Pancreas (tissue), 10 donors: ENCODE results near the gene TMCO6. TPM values are rescaled to one million over a fixed set of nuclear protein-coding genes. Genes with fewer than 3 reads are reported as not detected.

Source experiments
- ATAC-seq, 4 donors: fragments of 200-7000 bp; cut with Tn5 transposase; one replicate each; pipeline versions ENCODE4 v1.8.0 to v1.9.1; 2020; ENCODE audit warnings: mild to moderate bottlenecking in 4 of 4, moderate library complexity in 4 of 4
- DNase-seq, 6 donors: peaks; one replicate each; pipeline ENCODE4 v3.0.0-alpha.2; 2020
- FAIRE-seq: peaks from 2 replicates; lab custom pipeline; 2012; peaks lifted over from hg19 to GRCh38; lab: Jason Lieb, UNC
- H3K27ac ChIP-seq, 4 donors: fragments of 200-600 bp; sonication (generic); 1 replicate in 3 of 4; 2 replicates in 1 of 4; pipeline versions ENCODE4 v1.5.0 to v1.8.0; 2020
- H3K27me3 ChIP-seq, 4 donors: fragments of 200-600 bp; one replicate each; pipeline ENCODE4 v1.8.0; 2021
- H3K36me3 ChIP-seq, 3 donors: fragments of 200-600 bp; sonication (generic) in 1 of 3; one replicate each; pipeline versions ENCODE4 v1.5.0 to v1.8.0; 2020 to 2021
- H3K4me1 ChIP-seq, 3 donors: fragments of 200-600 bp; one replicate each; pipeline ENCODE4 v1.8.0; 2021
- H3K4me3 ChIP-seq, 4 donors: fragments of 200-600 bp; sonication (generic) in 2 of 4; one replicate each; pipeline versions ENCODE4 v1.5.0 to v1.8.0; 2020 to 2021
- H3K9me3 ChIP-seq, 4 donors: fragments of 200-600 bp; one replicate each; pipeline ENCODE4 v1.8.0; 2021
- WGBS, 2 donors: extraction: QIAGEN DNeasy Blood & Tissue Kit; methylation state at CpG; one replicate each; pipeline ENCODE4 v1.1.7; 2013; 5-methylcytosine and 5-hydroxymethylcytosine counted together
- intact Hi-C, 3 donors: fragments of 100-400 bp; cut with DNase I; formaldehyde crosslinking; loops; one replicate each; pipeline versions ENCODE4 v1.11.1 to v1.14.2; 2022
- polyA plus RNA-seq, 2 donors: library from polyadenylated mRNA; stranded (reverse); fragments of 200-250 nt; gene quantifications; one replicate each; pipeline ENCODE4 v1.2.3, GENCODE V29; 2013
- total RNA-seq, 6 donors: library from RNA; stranded (reverse); fragmentation: NEBNext Ultra II Directional in 4 of 6; extraction: Animal tissue kit (Norgen Biotek cat#: 25700) in 4 of 6; gene quantifications; one replicate each; pipeline versions ENCODE4 v1.2.1 to v1.2.4, GENCODE V29; 2021 to 2023
- TF ChIP-seq, protein P1 (sequence below), 4 donors: fragments of 200-600 bp; sonication (generic) in 3 of 4; IDR thresholded peaks; one replicate each; pipeline versions ENCODE4 v1.5.0 to v1.8.0; 2021; ENCODE audit warnings: antibody characterized with exemption in 4 of 4
- donor health status: healthy with polysubstance abuse.
- donor health status: DM: no; HTN: no; CAD: no; lungs with moderate emphysema.
- donor health status: DM: no; HTN: no; CAD: no.
- donor health status: control.
- donor health status: control.
- donor health status: Bipolar disorder and iron deficiency.
- donor health status: DM: yes; HTN: yes; CAD: no.
- donor health status: DM: no; HTN: no; CAD: no.
- donor health status: DM: no; HTN: no; CAD: no.
- donor health status: DM: yes; HTN: yes; CAD: no.

Gene TMCO6
- total and polyA plus RNA-seq, 8 donors, result 5.5 to 19.7 (median 9.1) TPM

DNA sequence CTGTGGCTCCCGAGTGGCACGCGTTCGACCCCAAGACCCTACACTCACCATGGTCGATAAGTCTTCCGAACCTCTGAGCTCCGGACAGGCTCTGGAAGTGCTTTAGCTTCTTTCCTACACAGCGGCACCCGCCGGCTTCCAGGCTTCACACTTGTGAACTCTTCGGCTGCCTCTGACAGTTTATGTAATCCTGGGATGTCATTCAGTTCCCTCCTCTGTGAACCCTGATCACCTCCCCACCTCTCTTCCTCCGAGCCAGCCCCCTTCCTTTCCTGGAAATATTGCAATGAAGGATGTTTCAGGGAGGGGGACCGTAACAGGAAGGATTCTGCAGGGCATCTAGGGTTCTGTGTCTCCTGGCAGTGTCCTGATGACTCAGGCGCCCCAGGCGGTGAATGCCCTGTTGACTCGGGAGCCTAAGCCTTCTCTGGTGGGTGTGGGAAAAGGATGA lies 6.2 kb upstream of the TMCO6 start, which contains the start of gene CD14:
Gene CD14, minus strand, starts transcription at position 155 of the 451 bp plus-strand sequence. Its CDS starts 104 bp downstream, at position 51.
- 11 to 13% methylated on average over 16 of the region's 16 CpGs for WGBS, 2 donors
- Histone ChIP-seq H3K4me1 (peaks cover 0 to 8% (median 0%) of the 10 kb centered on the region in 3 donors), H3K36me3 (no peaks in the 10 kb centered on the region), H3K27me3 (no peaks in the 10 kb centered on the region), H3K9me3 (no peaks in the 10 kb centered on the region), H3K4me3 (peak within 1 kb of the TSS; percentile 28 to 65 (median 42)), H3K27ac (peak within 1 kb of the TSS; percentile 33 to 75 (median 62))
- peak in 3 of 6 donors; percentile 24 to 54 (median 41) for DNase-seq
- ATAC-seq, result peak; percentile 35 to 63 (median 44)
- FAIRE-seq, result no peak
- intact Hi-C loops, result loop anchor here in 2 of 3 donors (10.0 kb wide), 2 partner anchors 68 to 268 kb away; partner anchors contain the start of genes APBB3 (in 1 of the 2), SLC35A4 (in 1 of the 2) and SLC4A9 (in 1 of the 2)
- TF ChIP-seq, protein P1, sequence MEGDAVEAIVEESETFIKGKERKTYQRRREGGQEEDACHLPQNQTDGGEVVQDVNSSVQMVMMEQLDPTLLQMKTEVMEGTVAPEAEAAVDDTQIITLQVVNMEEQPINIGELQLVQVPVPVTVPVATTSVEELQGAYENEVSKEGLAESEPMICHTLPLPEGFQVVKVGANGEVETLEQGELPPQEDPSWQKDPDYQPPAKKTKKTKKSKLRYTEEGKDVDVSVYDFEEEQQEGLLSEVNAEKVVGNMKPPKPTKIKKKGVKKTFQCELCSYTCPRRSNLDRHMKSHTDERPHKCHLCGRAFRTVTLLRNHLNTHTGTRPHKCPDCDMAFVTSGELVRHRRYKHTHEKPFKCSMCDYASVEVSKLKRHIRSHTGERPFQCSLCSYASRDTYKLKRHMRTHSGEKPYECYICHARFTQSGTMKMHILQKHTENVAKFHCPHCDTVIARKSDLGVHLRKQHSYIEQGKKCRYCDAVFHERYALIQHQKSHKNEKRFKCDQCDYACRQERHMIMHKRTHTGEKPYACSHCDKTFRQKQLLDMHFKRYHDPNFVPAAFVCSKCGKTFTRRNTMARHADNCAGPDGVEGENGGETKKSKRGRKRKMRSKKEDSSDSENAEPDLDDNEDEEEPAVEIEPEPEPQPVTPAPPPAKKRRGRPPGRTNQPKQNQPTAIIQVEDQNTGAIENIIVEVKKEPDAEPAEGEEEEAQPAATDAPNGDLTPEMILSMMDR (IDR thresholded peaks at IDR 0.05), result no peak

DNA sequence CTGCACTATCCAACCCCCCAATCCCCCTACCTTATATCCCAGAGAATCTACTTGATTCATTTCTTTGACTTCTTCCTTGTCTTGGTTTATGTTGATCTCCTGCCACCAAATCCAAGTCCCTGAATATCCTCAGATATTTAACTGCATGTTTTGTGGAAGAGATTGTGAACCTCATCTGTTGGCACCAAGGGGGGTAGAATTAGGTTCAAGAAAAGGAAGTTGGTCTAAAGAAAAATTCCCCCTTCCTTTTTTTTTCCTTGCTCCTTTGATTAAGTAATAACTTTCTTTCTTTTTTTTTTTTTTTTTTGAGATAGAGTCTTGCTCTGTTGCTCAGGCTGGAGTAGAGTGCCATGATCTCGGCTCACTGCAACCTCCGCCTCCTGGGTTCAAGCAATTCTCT lies 5.8 kb upstream of the TMCO6 start:
- Histone ChIP-seq H3K36me3 (no peaks in the 10 kb centered on the region), H3K4me3 (peak overlapping the region in 2 of 4 donors; percentile 38 to 65), H3K4me1 (peaks cover 0 to 8% (median 0%) of the 10 kb centered on the region in 3 donors), H3K9me3 (no peaks in the 10 kb centered on the region), H3K27me3 (no peaks in the 10 kb centered on the region), H3K27ac (peak overlapping the region in 1 of 4 donors; percentile 75)
- TF ChIP-seq, protein P1 (IDR thresholded peaks at IDR 0.05), result no peak
- DNase-seq, result no peak
- ATAC-seq, result no peak
- intact Hi-C loops, result loop anchor here in 2 of 3 donors (10.0 kb wide), 2 partner anchors 69 to 269 kb away; partner anchors contain the start of genes APBB3 (in 1 of the 2), SLC35A4 (in 1 of the 2) and SLC4A9 (in 1 of the 2)
- FAIRE-seq, result no peak
- 91 to 97% methylated on average over 2 of the region's 2 CpGs for WGBS, 2 donors

DNA sequence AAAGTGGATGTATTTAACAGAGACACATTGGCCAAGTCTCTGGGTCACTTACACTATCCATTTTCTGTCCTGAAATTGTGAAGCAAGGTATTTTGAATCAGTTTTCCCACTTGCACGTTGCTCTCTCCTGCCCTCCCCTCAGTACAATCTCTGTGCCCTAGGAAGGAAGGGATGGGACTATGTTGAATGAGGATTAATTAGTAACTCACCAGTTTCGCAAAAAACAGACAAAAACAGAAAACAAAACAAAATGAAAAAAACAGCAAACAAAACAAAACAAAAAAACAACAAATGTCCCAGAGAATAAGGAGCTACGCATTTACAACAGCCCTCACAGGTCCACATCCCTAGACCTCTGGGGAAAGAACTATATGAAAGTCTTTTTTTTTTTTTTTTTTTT lies 5.1 kb upstream of the TMCO6 start:
- Histone ChIP-seq H3K27ac (peak overlapping the region in 1 of 4 donors; percentile 75), H3K36me3 (no peaks in the 10 kb centered on the region), H3K27me3 (no peaks in the 10 kb centered on the region), H3K4me1 (peaks cover 0 to 8% (median 0%) of the 10 kb centered on the region in 3 donors), H3K9me3 (no peaks in the 10 kb centered on the region), H3K4me3 (no peak overlapping the region)
- intact Hi-C loops, result loop anchor here in 2 of 3 donors (10.0 kb wide), 2 partner anchors 69 to 269 kb away; partner anchors contain the start of genes APBB3 (in 1 of the 2), SLC35A4 (in 1 of the 2) and SLC4A9 (in 1 of the 2)
- DNase-seq (no peak), ATAC-seq (no peak), FAIRE-seq (no peak)
- TF ChIP-seq, protein P1 (IDR thresholded peaks at IDR 0.05), result no peak
- 46 to 53% methylated on average over 3 of the region's 3 CpGs for WGBS, 2 donors

DNA sequence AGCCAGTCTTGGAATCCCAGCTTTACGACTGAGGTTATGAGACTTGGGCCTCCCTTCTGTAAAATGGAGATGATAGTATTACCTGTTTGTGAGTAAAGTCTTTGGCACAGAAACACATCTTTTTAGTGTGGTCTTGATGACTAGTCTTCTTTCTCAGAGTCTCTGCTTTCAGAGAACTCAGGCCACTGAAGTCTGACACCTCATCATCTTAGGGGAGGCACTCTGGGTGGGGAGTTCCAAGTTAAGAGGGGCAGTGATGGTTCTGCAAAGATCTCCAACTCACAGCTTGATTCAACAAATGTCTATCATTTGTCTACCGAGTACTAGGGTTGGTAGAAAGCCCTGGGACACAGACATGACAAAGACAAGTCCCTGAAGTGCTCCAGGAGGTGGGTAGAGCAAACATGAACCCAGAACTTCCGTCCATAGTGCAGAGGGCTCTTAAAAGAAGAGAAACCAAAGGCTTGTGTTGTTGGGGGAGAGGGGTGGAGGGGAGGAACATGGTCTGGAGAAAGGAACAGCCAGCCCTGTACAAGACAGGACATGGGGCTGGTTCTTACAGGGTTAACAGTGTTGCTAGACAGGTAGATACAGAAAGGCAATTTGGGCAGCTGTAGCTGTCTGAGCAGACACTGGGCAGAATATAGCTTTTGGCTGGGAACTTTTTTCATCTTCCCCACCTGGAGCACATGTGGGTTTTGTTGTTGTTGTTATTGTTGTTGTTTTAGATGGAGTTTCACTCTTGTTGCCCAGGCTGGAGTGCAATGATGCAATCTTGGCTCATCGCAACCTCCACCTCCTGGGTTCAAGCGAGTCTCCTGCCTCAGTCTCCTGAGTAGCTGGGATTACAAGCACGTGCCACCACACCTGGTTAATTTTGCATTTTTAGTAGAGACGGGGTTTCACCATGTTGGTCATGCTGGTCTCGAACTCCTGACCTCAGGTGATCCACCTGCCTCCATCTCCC lies 3.7 kb upstream of the TMCO6 start:
- Histone ChIP-seq H3K27me3 (no peaks in the 10 kb centered on the region), H3K9me3 (no peaks in the 10 kb centered on the region), H3K4me1 (peaks cover 0 to 15% (median 0%) of the 10 kb centered on the region in 3 donors), H3K36me3 (no peaks in the 10 kb centered on the region), H3K27ac (no peak overlapping the region), H3K4me3 (no peak overlapping the region)
- TF ChIP-seq, protein P1 (IDR thresholded peaks at IDR 0.05), result no peak
- ATAC-seq, result no peak
- 76 to 84% methylated on average over 8 of the region's 8 CpGs for WGBS, 2 donors
- intact Hi-C loops, result loop anchor here in 2 of 3 donors (10.0 kb wide), 2 partner anchors 71 to 271 kb away; partner anchors contain the start of genes APBB3 (in 1 of the 2), SLC35A4 (in 1 of the 2) and SLC4A9 (in 1 of the 2)
- no peak for FAIRE-seq
- no peak for DNase-seq
